GM12874 (cell line): ENCODE measurements around the gene ADAM12.

Experiments used
- TF ChIP-seq, protein P1 (sequence below): IDR thresholded peaks from 2 replicates; pipeline ENCODE4 v1.5.1; 2011; ENCODE audit warnings: low read depth, mild to moderate bottlenecking, control low read depth, low read length, moderate library complexity; ENCODE audit not compliant: insufficient read depth

ADAM12 gene

GRCh38 chr10:126186766-126187165 is 201.5 kb downstream of the ADAM12 start:
- TF ChIP-seq, protein P1, sequence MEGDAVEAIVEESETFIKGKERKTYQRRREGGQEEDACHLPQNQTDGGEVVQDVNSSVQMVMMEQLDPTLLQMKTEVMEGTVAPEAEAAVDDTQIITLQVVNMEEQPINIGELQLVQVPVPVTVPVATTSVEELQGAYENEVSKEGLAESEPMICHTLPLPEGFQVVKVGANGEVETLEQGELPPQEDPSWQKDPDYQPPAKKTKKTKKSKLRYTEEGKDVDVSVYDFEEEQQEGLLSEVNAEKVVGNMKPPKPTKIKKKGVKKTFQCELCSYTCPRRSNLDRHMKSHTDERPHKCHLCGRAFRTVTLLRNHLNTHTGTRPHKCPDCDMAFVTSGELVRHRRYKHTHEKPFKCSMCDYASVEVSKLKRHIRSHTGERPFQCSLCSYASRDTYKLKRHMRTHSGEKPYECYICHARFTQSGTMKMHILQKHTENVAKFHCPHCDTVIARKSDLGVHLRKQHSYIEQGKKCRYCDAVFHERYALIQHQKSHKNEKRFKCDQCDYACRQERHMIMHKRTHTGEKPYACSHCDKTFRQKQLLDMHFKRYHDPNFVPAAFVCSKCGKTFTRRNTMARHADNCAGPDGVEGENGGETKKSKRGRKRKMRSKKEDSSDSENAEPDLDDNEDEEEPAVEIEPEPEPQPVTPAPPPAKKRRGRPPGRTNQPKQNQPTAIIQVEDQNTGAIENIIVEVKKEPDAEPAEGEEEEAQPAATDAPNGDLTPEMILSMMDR: no peak

- TF ChIP-seq, protein P1: no peak
Observed at GRCh38 chr10:126185676-126186447, 202.4 kb downstream of the ADAM12 start.

GRCh38 chr10:126181626-126182025 is 206.7 kb downstream of the ADAM12 start:
- TF ChIP-seq, protein P1: no peak

DNA sequence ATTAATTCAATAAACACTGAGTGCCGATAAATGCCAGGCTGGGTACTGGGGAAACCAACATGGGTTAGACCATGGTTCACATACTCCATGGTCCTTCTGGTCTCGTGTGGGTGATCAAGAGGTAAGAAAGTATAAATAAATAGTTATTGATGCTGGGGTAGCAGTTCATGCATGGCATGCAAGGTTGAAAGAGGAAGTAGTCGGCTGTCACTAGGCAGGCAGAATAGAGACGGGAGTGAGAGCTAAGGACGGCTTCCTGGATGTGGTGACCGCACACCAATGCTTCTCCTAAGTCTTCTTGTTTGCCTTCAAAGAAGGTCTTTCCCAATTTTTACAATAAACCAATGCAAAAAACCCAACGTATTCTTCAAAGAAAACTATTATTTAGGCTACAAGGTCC is 208.6 kb downstream of the ADAM12 start:
- TF ChIP-seq, protein P1: no peak

- TF ChIP-seq, protein P1: no peak
Observed at GRCh38 chr10:126177417-126178030, 210.8 kb downstream of the ADAM12 start.

DNA sequence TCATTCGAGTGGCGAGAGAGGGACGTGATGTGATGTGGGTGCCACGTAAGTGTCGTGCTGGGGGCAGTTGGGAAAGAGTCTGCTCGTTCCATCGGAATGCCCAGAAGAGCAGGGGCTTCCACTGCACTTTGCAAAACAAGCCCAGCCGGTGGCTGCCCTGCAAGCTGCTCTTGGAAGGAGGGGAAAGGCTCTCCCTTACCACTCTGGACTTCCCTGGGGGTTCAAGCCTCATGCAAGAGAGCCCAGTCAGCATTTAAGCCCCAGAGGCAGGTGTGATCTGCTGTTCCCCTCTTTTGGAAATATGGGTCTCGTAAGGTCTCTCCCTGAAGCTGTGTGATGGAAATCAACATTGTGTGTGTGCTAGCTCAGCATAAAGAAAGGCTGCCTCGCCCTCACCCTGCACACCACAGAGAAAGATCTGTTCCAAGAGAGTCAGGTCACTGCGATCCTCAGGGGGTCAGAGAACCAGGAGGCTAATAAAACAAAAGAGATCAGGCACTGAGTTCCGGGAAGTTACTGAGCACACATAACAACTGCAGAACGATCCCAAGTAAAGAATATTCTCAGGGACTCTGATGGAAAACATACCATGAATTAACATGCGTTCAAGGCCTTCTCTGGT is 212.5 kb downstream of the ADAM12 start:
- TF ChIP-seq, protein P1: no peak

GRCh38 chr10:126171555-126171954 is 216.7 kb downstream of the ADAM12 start:
- TF ChIP-seq, protein P1: no peak
